GM12801 (cell line): ENCODE results near the gene MXRA7.

Experiments
- TF ChIP-seq, protein P1 (sequence below): IDR thresholded peaks from one replicate; pipeline ENCODE4 v1.5.1; 2011; ENCODE audit warnings: control low read depth; ENCODE audit not compliant: insufficient read length; ENCODE audit errors: extremely low read depth

MXRA7 gene

DNA sequence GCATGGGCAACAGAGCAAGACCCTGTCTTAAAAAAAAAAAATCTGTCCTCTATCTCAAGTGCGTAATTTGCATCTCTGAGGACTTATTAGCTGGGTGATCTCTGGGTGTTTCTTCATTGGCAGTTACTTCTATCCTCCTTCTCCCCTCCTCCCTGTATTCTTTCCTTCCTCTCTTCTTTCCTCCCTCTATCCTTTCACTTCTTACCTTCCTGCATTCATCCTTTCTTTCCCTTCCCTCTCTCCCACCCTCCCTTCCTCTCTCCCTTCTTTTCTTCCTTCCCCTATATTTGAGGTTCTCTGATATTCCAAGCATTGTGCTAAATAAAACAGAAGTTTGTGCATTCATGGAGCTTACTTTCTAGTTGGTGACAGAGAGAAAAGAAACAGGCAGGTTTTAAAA, 37.9 kb upstream of the MXRA7 start:
- TF ChIP-seq, protein P1, sequence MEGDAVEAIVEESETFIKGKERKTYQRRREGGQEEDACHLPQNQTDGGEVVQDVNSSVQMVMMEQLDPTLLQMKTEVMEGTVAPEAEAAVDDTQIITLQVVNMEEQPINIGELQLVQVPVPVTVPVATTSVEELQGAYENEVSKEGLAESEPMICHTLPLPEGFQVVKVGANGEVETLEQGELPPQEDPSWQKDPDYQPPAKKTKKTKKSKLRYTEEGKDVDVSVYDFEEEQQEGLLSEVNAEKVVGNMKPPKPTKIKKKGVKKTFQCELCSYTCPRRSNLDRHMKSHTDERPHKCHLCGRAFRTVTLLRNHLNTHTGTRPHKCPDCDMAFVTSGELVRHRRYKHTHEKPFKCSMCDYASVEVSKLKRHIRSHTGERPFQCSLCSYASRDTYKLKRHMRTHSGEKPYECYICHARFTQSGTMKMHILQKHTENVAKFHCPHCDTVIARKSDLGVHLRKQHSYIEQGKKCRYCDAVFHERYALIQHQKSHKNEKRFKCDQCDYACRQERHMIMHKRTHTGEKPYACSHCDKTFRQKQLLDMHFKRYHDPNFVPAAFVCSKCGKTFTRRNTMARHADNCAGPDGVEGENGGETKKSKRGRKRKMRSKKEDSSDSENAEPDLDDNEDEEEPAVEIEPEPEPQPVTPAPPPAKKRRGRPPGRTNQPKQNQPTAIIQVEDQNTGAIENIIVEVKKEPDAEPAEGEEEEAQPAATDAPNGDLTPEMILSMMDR = no peak

DNA sequence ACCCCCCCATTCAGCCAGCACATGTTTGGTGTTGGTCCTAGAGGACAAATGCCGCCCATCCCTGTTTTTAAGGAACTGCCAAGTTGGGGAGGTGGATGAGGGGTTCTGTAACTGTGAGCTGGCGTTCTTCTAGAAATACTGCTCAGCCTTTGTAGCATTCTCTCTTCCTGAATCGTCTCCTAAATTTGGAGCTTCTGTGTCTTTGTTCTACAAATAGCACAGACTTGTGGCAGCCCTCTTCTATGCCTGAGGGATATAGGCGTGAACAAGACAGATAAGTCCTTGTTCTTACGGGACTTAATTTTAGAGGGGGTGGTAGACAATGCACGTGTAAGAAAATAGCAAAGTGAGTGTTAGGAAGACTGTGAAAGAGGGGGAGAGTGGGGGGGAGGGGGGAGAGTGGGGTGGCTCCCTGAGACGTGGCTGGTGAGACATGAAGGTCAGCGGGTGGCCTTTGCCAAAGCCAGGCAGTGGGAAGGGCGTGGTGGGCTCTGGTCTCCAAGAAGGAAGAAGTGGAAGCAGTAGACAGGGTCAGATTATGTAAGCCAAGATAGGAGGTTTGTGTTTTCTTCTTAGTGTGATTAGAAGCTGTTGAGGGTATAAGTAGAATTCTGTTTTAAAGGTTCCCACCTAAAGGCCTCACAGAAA, 37.1 kb upstream of the MXRA7 start:
- TF ChIP-seq, protein P1 = no peak

DNA sequence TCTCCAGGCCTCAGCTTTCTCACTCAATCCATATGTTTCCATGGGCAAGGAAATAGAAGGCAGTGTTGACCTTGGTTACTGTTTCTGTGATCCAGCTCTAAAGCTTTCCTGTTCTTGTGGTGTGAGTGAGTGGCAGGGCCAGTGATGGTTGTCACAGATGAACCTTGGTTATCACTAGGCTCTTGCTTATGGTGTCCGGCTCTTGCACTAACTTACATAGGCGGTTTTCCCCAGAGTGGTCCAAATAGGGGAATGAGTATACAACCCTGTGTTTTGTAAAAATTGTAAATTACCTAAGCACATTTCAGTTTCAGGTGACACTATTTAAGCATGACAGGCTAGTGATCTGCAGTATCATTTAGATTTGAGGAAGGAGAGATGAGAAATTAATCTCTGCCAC, 34.0 kb upstream of the MXRA7 start:
- TF ChIP-seq, protein P1 = no peak

DNA sequence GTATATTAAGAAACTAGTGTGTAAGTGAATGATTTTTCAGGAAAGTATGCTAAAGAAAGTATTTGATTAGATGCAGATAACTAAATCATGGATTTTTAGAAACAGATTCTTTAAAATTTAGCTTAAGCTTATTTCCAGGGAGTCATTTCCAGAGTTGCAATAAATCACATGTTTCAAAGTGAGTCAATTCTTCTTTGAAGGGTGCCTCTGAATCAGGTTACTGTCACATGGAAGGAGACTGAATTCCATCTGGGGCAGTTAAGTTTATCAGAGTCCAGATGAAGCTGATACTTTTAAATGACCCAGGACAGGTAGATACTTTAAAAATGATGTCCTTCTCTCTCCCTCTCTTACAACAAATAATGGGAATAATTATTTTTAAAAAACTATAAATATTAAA, 32.2 kb upstream of the MXRA7 start:
- TF ChIP-seq, protein P1 = no peak

DNA sequence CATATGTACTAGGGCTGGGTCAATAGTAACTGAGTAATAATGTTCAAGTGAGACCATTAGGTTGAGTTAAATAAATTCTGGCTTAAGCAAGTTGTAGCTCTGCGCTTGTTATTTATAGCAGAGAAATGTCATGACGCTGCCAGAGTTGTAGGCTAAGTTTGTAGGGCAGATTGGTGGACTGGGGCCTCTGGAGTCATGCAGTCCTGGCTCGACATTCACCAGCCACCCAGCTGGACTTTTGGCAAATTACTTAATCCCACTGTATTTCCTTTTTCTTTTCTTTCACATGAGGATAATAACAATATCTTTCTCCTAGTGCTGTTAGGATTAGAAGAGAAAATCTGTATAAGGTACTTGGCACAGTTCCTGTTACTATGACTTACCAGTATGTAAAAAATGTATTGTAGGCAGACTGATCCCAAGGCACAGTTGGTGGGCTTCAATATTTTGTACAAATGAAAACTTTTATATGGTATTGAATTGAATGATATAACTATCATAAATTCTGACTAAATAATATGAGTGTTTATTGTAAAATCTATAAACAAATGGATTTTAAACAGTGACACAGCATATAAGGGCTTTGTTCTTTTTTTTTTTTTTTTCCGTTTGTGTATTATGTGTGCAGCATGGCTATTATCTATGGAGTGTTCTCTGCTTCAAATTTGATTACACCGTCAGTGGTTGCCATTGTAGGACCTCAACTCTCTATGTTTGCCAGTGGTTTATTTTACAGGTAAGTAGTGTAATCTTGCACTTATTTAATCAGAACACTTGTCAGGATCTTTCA, 29.8 kb upstream of the MXRA7 start:
- TF ChIP-seq, protein P1 = no peak

DNA sequence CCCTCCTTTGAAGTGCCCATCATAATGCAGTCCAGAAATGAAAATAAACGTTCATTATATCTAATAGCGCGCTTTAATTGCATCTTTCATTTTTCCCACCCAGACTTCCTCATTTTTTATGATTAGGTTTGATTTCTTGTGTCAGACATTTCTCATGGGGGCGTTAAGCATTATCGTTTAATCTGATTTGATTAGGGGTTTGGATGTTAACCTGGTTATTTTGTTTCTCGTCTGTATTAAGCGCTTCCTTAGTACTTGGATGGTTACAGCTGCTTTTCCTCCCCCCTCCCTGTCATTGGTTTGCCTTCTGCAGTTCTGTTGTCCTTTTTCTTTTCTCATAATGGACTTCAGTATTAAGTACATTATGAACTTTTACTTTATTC, 27.7 kb upstream of the MXRA7 start:
- TF ChIP-seq, protein P1 = no peak

DNA sequence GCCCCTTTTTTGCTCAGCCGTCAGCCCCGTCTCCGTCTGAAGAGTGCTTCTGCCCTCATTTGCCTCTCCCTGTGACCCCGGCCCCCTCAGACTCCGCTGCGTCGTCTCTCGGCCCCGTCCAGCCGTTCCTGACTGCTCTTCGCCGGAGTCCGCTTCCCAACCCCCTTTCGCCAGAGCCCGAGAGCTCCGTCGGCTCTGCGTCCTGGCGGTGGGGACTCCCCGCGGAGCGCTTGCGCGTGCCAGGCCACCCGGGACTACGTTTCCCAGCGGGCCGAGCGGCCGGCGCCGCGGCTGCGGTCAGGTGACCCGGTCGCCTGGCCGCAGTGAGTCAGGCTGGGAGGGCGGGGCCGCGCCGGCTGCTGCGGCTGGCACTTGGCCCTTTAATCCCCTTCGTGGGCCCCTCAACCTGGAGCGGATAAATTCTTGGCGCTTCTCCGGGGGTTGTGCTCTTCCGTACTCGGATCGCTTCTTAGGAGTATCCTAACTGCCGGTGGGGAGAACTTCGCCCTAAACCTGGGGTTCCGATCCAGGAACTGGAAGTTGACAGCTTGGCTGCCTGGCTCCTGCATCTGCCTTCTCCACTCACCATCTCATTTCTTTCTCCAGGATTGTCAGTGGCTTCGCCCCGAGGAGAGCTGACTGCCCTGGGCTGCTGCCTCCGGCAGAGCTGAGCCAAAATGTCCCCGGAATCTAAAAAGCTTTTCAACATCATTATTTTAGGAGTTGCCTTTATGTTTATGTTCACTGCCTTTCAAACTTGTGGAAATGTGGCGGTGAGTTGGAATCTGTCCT, 27.1 kb upstream of the MXRA7 start, which contains the start of gene MFSD11:
Gene MFSD11, plus strand, starts transcription at position 444 of the 792 bp plus-strand sequence. Its CDS starts 234 bp downstream, at position 678.
- TF ChIP-seq, protein P1 = no peak
